Transverse colon (tissue), 4 donors: ENCODE data around the gene GPC5. TPM values are rescaled to one million over a fixed set of nuclear protein-coding genes. Genes with fewer than 3 reads are reported as not detected.

Experiments used
- DNase-seq: peaks from one replicate; pipeline ENCODE4 v3.0.0-alpha.2; 2019
- H3K27ac ChIP-seq, 4 donors: fragments of 200-600 bp; sonication (generic); 2 replicates each; pipeline ENCODE4 v1.5.1; 2016 to 2018; ENCODE audit warnings: inconsistent platforms in 4 of 4
- H3K27me3 ChIP-seq: fragments of 200-600 bp; sonication (generic); 2 replicates; pipeline ENCODE4 v1.5.1; 2017; ENCODE audit warnings: inconsistent platforms
- H3K36me3 ChIP-seq, 4 donors: fragments of 200-600 bp; sonication (generic); 2 replicates each; pipeline ENCODE4 v1.5.1; 2017 to 2019; ENCODE audit warnings: inconsistent platforms in 4 of 4
- H3K4me1 ChIP-seq, 4 donors: fragments of 200-600 bp; sonication (generic); 2 replicates each; pipeline ENCODE4 v1.5.1; 2017 to 2020; ENCODE audit warnings: inconsistent platforms in 4 of 4
- H3K4me3 ChIP-seq, 4 donors: fragments of 200-600 bp; sonication (generic); 1 replicate in 1 of 4; 2 replicates in 3 of 4; pipeline versions ENCODE4 v1.5.1 to v1.6.1; 2017 to 2019; ENCODE audit warnings: inconsistent platforms in 4 of 4
- H3K9me3 ChIP-seq, 2 donors: fragments of 200-600 bp; sonication (generic); 2 replicates each; pipeline ENCODE4 v1.5.1; 2017 to 2019; ENCODE audit warnings: inconsistent platforms in 2 of 2
- EP300 ChIP-seq: sonication (generic); formaldehyde crosslinking; IDR thresholded peaks from one replicate; pipeline ENCODE4 v1.6.1; 2017; ENCODE audit warnings: antibody characterized with exemption, low read depth
- POLR2A ChIP-seq: fragments of 450-650 bp; IDR thresholded peaks from one replicate; pipeline ENCODE4 v1.6.1; 2016; ENCODE audit warnings: antibody characterized with exemption, mild to moderate bottlenecking, moderate library complexity
- POLR2AphosphoS5 ChIP-seq, 3 donors: sonication (generic); formaldehyde crosslinking; IDR thresholded peaks; one replicate each; pipeline ENCODE4 v1.6.1; 2016; ENCODE audit warnings: antibody characterized with exemption in 3 of 3
- WGBS, 2 donors: methylation state at CpG; one replicate each; pipeline ENCODE4 v1.1.5; 2018; ENCODE audit warnings: low coverage in 1 of 2; 5-methylcytosine and 5-hydroxymethylcytosine counted together
- in situ Hi-C, 4 donors: fragments of 200-750 bp; cut with MboI; loops; one replicate each; pipeline versions ENCODE4 v1.15.0 to v1.15.1; 2017; ENCODE audit warnings: low sequenced_read_pairs in 3 of 4, low pct_ligation_motif_present in 1 of 4, low pct_unique_long_range_greater_than_20kb in 1 of 4
- intact Hi-C: fragments of 100-400 bp; cut with DNase I; formaldehyde crosslinking; loops from one replicate; pipeline ENCODE4 v1.15.1; 2023; ENCODE audit warnings: low total_unique reads
- total RNA-seq, 4 donors: library from RNA; depleted of rRNA; stranded (reverse); fragments of >200 nt; gene quantifications; one replicate each; pipeline ENCODE4 v1.1.0, GENCODE V29; 2016
- TF ChIP-seq, protein P1 (sequence below), 5 experiments: fragments of 200-600 bp in 3 of 5; fragments of 450-650 bp in 2 of 5; sonication (generic) in 3 of 5; IDR thresholded peaks; 1 replicate in 2 of 5; 2 replicates in 3 of 5; pipeline ENCODE4 v1.5.1; 2016 to 2017; ENCODE audit warnings: antibody characterized with exemption in 5 of 5, inconsistent platforms in 3 of 5, mild to moderate bottlenecking in 2 of 5, moderate library complexity in 1 of 5

The GPC5 gene
- total RNA-seq: 1 to 10 TPM in 1 of 4 donors, under 1 TPM in 1, not detected in 2; 0.48 to 1.4 TPM

DNA sequence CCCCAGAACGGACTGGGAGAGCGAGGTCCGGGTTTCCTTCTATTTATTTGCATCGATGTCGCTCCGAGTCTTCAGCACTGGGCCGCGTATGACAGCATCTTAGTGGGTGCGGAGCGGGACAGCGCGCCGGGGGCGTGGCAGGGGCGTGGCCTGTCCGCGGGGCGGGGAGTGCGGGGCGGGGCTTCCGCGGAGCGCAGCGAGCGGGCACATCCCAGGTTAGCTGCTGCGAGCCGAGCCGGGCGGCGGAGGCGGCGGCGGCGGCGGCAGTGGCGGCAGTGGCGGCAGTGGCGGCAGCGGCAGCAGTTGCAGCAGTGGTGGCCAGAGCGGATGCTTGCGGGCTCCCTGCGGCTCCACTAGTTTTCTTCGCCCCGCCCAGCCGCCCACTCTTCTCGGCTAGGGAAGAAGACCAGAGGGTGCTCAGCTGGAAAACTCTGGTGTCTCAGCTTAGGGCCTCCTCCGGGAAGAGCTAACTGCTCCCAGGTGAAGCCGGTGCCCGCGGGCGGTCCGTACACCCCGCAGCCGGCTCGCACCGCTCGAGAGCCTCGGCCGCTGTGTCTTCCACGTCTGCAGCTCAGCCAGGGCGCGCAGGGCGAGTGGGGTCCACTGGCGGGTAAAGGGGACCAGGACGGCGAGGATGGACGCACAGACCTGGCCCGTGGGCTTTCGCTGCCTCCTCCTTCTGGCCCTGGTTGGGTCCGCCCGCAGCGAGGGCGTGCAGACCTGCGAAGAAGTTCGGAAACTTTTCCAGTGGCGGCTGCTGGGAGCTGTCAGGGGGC, at the start of gene GPC5:
Gene GPC5, plus strand, starts transcription at position 209 of the 776 bp plus-strand sequence.
- 3% methylated on average over 60 of the region's 76 CpGs; no CpG with 5 or more reads in 1 of the 2 donors for WGBS, 2 donors

DNA sequence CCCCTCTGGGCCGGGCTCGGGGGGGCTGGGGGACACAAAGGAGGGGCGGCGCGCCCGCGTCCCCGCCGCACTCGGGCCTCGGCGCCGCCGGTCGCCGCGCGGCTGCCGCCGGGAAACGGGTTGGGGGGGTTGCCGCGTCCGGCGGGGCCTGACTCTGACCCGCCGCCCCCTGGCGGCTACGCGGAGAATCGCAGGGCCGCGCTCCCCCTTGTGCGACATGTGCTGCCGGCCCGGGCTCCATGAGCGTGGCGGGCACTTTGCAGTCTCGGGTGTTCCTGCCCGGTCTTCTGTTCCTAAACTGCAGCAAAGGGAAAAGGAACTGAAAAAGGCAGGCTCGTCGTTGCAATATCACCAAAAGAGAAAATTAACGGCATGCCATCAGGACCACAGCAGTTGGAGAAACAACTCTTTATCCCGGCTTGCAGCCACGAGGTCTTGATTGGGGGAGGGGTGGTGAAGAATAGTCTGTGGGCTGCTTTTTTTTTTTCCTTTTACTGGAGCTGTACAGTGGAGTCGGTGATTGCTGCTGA, 49.5 kb upstream of the GPC5 start:
- Histone ChIP-seq H3K4me3 (peak overlapping the region; percentile 90 to 100 (median 98)), H3K4me1 (peaks cover 0 to 26% (median 13%) of the 10 kb centered on the region in 4 donors), H3K27ac (peak overlapping the region; percentile 98 to 100 (median 99)), H3K9me3 (no peaks in the 10 kb centered on the region), H3K27me3 (peaks cover 9% of the 10 kb centered on the region), H3K36me3 (peaks cover 0 to 10% (median 1%) of the 10 kb centered on the region in 4 donors)
- WGBS, 2 donors: 0% methylated on average over 1 to 15 of the region's 46 CpGs
- intact Hi-C loops (no loop called here), in situ Hi-C loops (no loop called here)
- DNase-seq: peak; percentile 94
- no peak for TF ChIP-seq POLR2A
- peak in 2 of 3 donors; percentile 22 to 50 for TF ChIP-seq POLR2AphosphoS5 (IDR thresholded peaks at IDR 0.05)
- TF ChIP-seq, protein P1, sequence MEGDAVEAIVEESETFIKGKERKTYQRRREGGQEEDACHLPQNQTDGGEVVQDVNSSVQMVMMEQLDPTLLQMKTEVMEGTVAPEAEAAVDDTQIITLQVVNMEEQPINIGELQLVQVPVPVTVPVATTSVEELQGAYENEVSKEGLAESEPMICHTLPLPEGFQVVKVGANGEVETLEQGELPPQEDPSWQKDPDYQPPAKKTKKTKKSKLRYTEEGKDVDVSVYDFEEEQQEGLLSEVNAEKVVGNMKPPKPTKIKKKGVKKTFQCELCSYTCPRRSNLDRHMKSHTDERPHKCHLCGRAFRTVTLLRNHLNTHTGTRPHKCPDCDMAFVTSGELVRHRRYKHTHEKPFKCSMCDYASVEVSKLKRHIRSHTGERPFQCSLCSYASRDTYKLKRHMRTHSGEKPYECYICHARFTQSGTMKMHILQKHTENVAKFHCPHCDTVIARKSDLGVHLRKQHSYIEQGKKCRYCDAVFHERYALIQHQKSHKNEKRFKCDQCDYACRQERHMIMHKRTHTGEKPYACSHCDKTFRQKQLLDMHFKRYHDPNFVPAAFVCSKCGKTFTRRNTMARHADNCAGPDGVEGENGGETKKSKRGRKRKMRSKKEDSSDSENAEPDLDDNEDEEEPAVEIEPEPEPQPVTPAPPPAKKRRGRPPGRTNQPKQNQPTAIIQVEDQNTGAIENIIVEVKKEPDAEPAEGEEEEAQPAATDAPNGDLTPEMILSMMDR (IDR thresholded peaks at IDR 0.05): peak; percentile 86 to 99 (median 95)

More for the DNA sequence above, at the start of gene GPC5:
- no peaks in the 10 kb centered on the region for H3K36me3 ChIP-seq
- peaks cover 84% of the 10 kb centered on the region for H3K27me3 ChIP-seq
- no peak within 1 kb of the TSS for H3K27ac ChIP-seq
- H3K4me3 ChIP-seq: peak within 1 kb of the TSS; percentile 11 to 56 (median 32)
- in situ Hi-C loops: loop anchor here in 1 of 4 donors (25.0 kb wide), 1 partner anchor 314 kb away; no protein-coding TSS in a partner anchor
- H3K9me3 ChIP-seq: no peaks in the 10 kb centered on the region
- DNase-seq: peak; percentile 85
- intact Hi-C loops: no loop called here
- no peak for TF ChIP-seq POLR2A
- TF ChIP-seq POLR2AphosphoS5 (IDR thresholded peaks at IDR 0.05): no peak
- TF ChIP-seq, protein P1 (IDR thresholded peaks at IDR 0.05): no peak
- TF ChIP-seq EP300: no peak
- H3K4me1 ChIP-seq: peaks cover 5 to 13% (median 10%) of the 10 kb centered on the region in 4 donors

DNA sequence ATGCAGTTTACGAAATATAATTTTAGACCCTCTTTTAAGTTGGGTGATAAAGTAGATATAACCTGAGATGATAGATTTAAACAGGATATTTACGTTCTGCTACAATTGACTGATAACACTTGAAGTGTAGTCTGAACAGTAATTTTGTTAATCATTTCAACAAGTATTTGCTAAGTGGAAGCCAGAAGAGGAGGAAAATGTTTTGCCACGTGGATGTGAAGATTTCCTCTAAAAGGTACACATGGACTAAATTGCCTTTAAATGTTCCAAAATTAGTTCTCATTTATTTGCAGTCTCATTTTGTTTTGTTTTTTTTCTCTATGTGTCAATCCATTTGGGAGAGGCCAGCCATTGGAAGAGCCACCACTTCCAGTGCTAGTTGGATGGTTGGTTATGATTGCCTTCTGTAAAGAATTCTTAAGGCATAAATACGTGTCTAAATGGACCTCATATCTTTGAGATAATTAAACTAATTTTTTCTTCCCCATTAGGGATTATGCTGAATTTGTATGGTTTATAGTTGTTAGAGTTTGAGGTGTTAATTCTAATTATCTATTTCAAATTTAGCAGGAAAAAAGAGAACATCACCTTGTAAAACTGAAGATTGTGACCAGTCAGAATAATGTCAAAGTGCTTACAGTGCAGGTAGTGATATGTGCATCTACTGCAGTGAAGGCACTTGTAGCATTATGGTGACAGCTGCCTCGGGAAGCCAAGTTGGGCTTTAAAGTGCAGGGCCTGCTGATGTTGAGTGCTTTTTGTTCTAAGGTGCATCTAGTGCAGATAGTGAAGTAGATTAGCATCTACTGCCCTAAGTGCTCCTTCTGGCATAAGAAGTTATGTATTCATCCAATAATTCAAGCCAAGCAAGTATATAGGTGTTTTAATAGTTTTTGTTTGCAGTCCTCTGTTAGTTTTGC, 48.2 kb upstream of the GPC5 start:
- intact Hi-C loops (no loop called here), in situ Hi-C loops (no loop called here)
- H3K27me3 ChIP-seq: no peaks in the 10 kb centered on the region
- TF ChIP-seq POLR2A (no peak), POLR2AphosphoS5 (IDR thresholded peaks at IDR 0.05) (no peak), EP300 (no peak)
- TF ChIP-seq, protein P1 (IDR thresholded peaks at IDR 0.05): no peak
- H3K9me3 ChIP-seq: no peaks in the 10 kb centered on the region
- no peak overlapping the region for H3K27ac ChIP-seq
- H3K36me3 ChIP-seq: peaks cover 0 to 20% (median 4%) of the 10 kb centered on the region in 4 donors
- peaks cover 0 to 26% (median 13%) of the 10 kb centered on the region in 4 donors for H3K4me1 ChIP-seq
- DNase-seq: no peak
- no peak overlapping the region for H3K4me3 ChIP-seq
- 37 to 42% methylated on average over 5 of the region's 5 CpGs for WGBS, 2 donors
